ENCODE results near the gene FCER2. TPM values are rescaled to one million over a fixed set of nuclear protein-coding genes. Genes with fewer than 3 reads are reported as not detected.

Gene FCER2
- total RNA-seq, 1 donor from 2014 or later = not detected

GRCh38 chr19:7661744-7662538, 40.0 kb downstream of the FCER2 start:
- no peaks in the 10 kb centered on the region for H3K27me3 ChIP-seq (ENCODE audit: control insufficient read depth, insufficient read depth, low read length)
- FAIRE-seq = no peak
- no peak for TF ChIP-seq CTCF (IDR thresholded peaks at IDR 0.05; ENCODE audit: insufficient read depth, low read length, severe bottlenecking)
- no peaks in the 10 kb centered on the region for H3K36me3 ChIP-seq (ENCODE audit: control insufficient read depth, insufficient read depth, low read length)
- no peak for DNase-seq (ENCODE audit: low read depth)
- no peak overlapping the region for H3K4me3 ChIP-seq (ENCODE audit: low read depth, low read length)

DNA sequence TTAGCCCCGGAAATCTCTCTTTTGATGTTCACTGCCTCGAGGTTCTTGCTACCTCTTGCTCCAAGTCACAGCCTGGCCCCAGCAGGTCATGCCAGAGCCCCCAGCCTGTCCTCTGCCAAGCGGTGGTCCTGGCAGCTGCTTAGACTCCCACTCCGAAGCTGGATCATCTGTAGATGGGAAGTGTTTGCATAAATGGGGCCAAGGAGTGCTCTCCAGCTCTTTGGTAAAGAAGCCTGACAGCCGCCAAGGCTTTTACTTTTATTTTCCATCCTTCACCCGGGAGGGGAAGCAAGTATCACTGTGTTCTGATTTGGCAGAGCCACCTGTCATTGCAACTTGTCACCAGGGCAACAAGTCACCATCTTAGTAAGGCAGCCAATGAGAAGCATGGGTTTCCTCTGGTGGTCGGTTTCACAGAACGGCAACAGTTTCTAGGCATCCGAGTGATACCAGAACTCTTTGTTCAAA, 43.7 kb downstream of the FCER2 start:
- Histone ChIP-seq H3K36me3 (ENCODE audit: control insufficient read depth, insufficient read depth, low read length) (no peaks in the 10 kb centered on the region), H3K4me3 (ENCODE audit: low read depth, low read length) (no peak overlapping the region), H3K27me3 (ENCODE audit: control insufficient read depth, insufficient read depth, low read length) (peaks cover 2% of the 10 kb centered on the region)
- DNase-seq (ENCODE audit: low read depth) (no peak), FAIRE-seq (no peak)
- no peak for TF ChIP-seq CTCF (IDR thresholded peaks at IDR 0.05; ENCODE audit: insufficient read depth, low read length, severe bottlenecking)

- Histone ChIP-seq H3K36me3 (ENCODE audit: control insufficient read depth, insufficient read depth, low read length) (no peaks in the 10 kb centered on the region), H3K27me3 (ENCODE audit: control insufficient read depth, insufficient read depth, low read length) (peaks cover 2% of the 10 kb centered on the region), H3K4me3 (ENCODE audit: low read depth, low read length) (no peak overlapping the region)
- no peak for FAIRE-seq
- DNase-seq (ENCODE audit: low read depth) = no peak
- no peak for TF ChIP-seq CTCF (IDR thresholded peaks at IDR 0.05; ENCODE audit: insufficient read depth, low read length, severe bottlenecking)
Observed at GRCh38 chr19:7657131-7657751, 44.7 kb downstream of the FCER2 start.

GRCh38 chr19:7655581-7655980, 46.4 kb downstream of the FCER2 start:
- H3K36me3 ChIP-seq (ENCODE audit: control insufficient read depth, insufficient read depth, low read length) = no peaks in the 10 kb centered on the region
- no peak for TF ChIP-seq CTCF (IDR thresholded peaks at IDR 0.05; ENCODE audit: insufficient read depth, low read length, severe bottlenecking)
- H3K27me3 ChIP-seq (ENCODE audit: control insufficient read depth, insufficient read depth, low read length) = peaks cover 2% of the 10 kb centered on the region
- DNase-seq (ENCODE audit: low read depth) (no peak), FAIRE-seq (no peak)
- H3K4me3 ChIP-seq (ENCODE audit: low read depth, low read length) = no peak overlapping the region

DNA sequence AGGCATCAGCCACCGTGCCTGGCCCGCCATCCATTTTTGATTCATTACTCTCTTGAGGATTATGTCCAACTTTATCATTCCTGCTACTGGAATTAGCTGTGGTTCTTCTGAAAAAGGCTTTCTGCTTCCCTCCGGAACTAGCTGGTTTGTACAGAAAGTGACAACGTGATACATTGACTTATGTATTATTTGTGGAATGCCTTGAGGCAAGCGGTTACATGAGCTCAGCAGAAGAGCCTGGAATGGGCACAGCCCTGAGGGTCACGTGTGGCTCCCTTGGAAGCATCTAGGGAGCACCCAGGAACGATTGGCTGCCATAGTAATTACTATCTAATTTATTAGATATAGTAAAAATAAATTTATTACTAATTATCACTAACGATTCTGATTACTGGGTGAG, 47.5 kb downstream of the FCER2 start:
- FAIRE-seq = no peak
- no peak overlapping the region for H3K4me3 ChIP-seq (ENCODE audit: low read depth, low read length)
- H3K36me3 ChIP-seq (ENCODE audit: control insufficient read depth, insufficient read depth, low read length) = no peaks in the 10 kb centered on the region
- no peak for TF ChIP-seq CTCF (IDR thresholded peaks at IDR 0.05; ENCODE audit: insufficient read depth, low read length, severe bottlenecking)
- peak; percentile 15 for DNase-seq (ENCODE audit: low read depth)
- peaks cover 2% of the 10 kb centered on the region for H3K27me3 ChIP-seq (ENCODE audit: control insufficient read depth, insufficient read depth, low read length)

All from bronchial epithelial cell (primary cell).